CD14-positive monocyte (primary cell): ENCODE results near the gene CMTM4. TPM values are rescaled to one million over a fixed set of nuclear protein-coding genes. Genes with fewer than 3 reads are reported as not detected.

Experiments used
- DNase-seq, 3 donors: peaks; one replicate each; pipeline ENCODE4 v3.0.0-alpha.2; 2011 to 2022
- H2AFZ ChIP-seq: 2 replicates; pipeline ENCODE4 v1.6.0; 2012; ENCODE audit warnings: mild to moderate bottlenecking, low read depth, low read length, inconsistent platforms; ENCODE audit not compliant: insufficient read depth, poor library complexity, severe bottlenecking
- H3K27ac ChIP-seq, 2 donors: 1 replicate in 1 of 2; 2 replicates in 1 of 2; pipeline ENCODE4 v1.5.1; 2012 to 2013; ENCODE audit warnings: low read length in 2 of 2, control low read depth in 1 of 2, inconsistent platforms in 1 of 2, low read depth in 1 of 2, mild to moderate bottlenecking in 1 of 2
- H3K27me3 ChIP-seq, 2 donors: one replicate each; pipeline versions ENCODE4 v1.6.0 to v1.6.1; 2011 to 2013; ENCODE audit warnings: low read length in 2 of 2; ENCODE audit not compliant: control insufficient read depth in 2 of 2, insufficient read depth in 2 of 2
- H3K36me3 ChIP-seq, 2 donors: replicated peaks in 1 of 2; 1 replicate in 1 of 2; 2 replicates in 1 of 2; pipeline versions ENCODE4 v1.5.1 to v1.6.1; 2012 to 2013; ENCODE audit warnings: low read length in 2 of 2, control low read depth in 1 of 2, inconsistent platforms in 1 of 2, mild to moderate bottlenecking in 1 of 2; ENCODE audit not compliant: insufficient read depth in 2 of 2, control insufficient read depth in 1 of 2
- H3K4me1 ChIP-seq, 2 donors: 1 replicate in 1 of 2; 2 replicates in 1 of 2; pipeline versions ENCODE4 v1.5.1 to v1.6.1; 2012 to 2013; ENCODE audit warnings: low read length in 2 of 2, control low read depth in 1 of 2, inconsistent platforms in 1 of 2, mild to moderate bottlenecking in 1 of 2, moderate library complexity in 1 of 2; ENCODE audit not compliant: insufficient read depth in 2 of 2, control insufficient read depth in 1 of 2
- H3K4me2 ChIP-seq: replicated peaks from 2 replicates; pipeline ENCODE3; 2012; ENCODE audit warnings: low read length, moderate library complexity, mild to moderate bottlenecking; ENCODE audit not compliant: poor library complexity, severe bottlenecking; ENCODE audit errors: extremely low read depth
- H3K4me3 ChIP-seq, 3 experiments: fragments of 200-600 bp in 1 of 3; sonication (generic) in 1 of 3; replicated peaks in 1 of 3; 1 replicate in 2 of 3; 2 replicates in 1 of 3; pipeline ENCODE4 v1.5.1; 2011 to 2013; ENCODE audit warnings: low read length in 3 of 3, mild to moderate bottlenecking in 3 of 3, control low read depth in 2 of 3, low read depth in 2 of 3, inconsistent platforms in 1 of 3, moderate library complexity in 1 of 3
- H3K79me2 ChIP-seq: 2 replicates; pipeline ENCODE4 v1.6.0; 2012; ENCODE audit warnings: mild to moderate bottlenecking, control low read depth, inconsistent platforms, low read length, moderate library complexity; ENCODE audit not compliant: insufficient read depth
- H3K9ac ChIP-seq: 2 replicates; pipeline ENCODE4 v1.6.0; 2017; ENCODE audit warnings: low read length, mild to moderate bottlenecking; ENCODE audit not compliant: insufficient read depth, poor library complexity, severe bottlenecking
- H3K9me3 ChIP-seq, 2 donors: replicated peaks in 1 of 2; 1 replicate in 1 of 2; 2 replicates in 1 of 2; pipeline versions ENCODE4 v1.5.1 to v1.6.1; 2012 to 2013; ENCODE audit warnings: low read length in 2 of 2, control low read depth in 1 of 2; ENCODE audit not compliant: control insufficient read depth in 1 of 2, insufficient read depth in 1 of 2
- H4K20me1 ChIP-seq: 2 replicates; pipeline ENCODE4 v1.6.0; 2012; ENCODE audit warnings: mild to moderate bottlenecking, low read length, control low read depth, moderate library complexity; ENCODE audit not compliant: insufficient read depth
- H3K27ac Mint-ChIP-seq, 7 donors: one replicate each; pipeline ENCODE4 v1.8.0; 2020; ENCODE audit warnings: mild to moderate bottlenecking in 7 of 7, mixed read lengths in 7 of 7, moderate library complexity in 6 of 7, inconsistent platforms in 2 of 7
- H3K27me3 Mint-ChIP-seq, 3 donors: one replicate each; pipeline ENCODE4 v1.8.0; 2021 to 2022; ENCODE audit warnings: low read depth in 3 of 3, mild to moderate bottlenecking in 3 of 3, mixed read lengths in 3 of 3, moderate library complexity in 3 of 3, inconsistent platforms in 1 of 3
- H3K36me3 Mint-ChIP-seq, 2 donors: one replicate each; pipeline ENCODE4 v1.8.0; 2020; ENCODE audit warnings: mixed read lengths in 2 of 2, inconsistent platforms in 1 of 2, mild to moderate bottlenecking in 1 of 2
- H3K4me1 Mint-ChIP-seq: one replicate; pipeline ENCODE4 v1.8.0; 2020; ENCODE audit warnings: mild to moderate bottlenecking, mixed read lengths
- H3K4me3 Mint-ChIP-seq, 2 donors: one replicate each; pipeline ENCODE4 v1.8.0; 2020; ENCODE audit warnings: mild to moderate bottlenecking in 2 of 2, mixed read lengths in 2 of 2, moderate library complexity in 1 of 2
- H3K9me3 Mint-ChIP-seq, 7 donors: one replicate each; pipeline ENCODE4 v1.8.0; 2020 to 2022; ENCODE audit warnings: mixed read lengths in 7 of 7, mild to moderate bottlenecking in 6 of 7, moderate library complexity in 6 of 7, inconsistent platforms in 2 of 7
- CTCF ChIP-seq: fragments of 200-600 bp; IDR thresholded peaks from one replicate; pipeline ENCODE4 v1.8.0; 2022; ENCODE audit warnings: antibody characterized with exemption, mild to moderate bottlenecking
- WGBS: methylation state at CpG from one replicate; pipeline ENCODE4 v1.1.5; 2013; ENCODE audit warnings: missing lambda C conversion rate; ENCODE audit not compliant: insufficient coverage; 5-methylcytosine and 5-hydroxymethylcytosine counted together
- intact Hi-C, 2 donors: fragments of 100-400 bp; cut with micrococcal nuclease; formaldehyde crosslinking; loops; one replicate each; pipeline versions ENCODE4 v1.15.0 to v1.15.1; 2023
- polyA plus RNA-seq, 3 donors: library from polyadenylated mRNA; depleted of rRNA in 1 of 3; unstranded in 2 of 3; stranded (reverse) in 1 of 3; fragments of 300-500 nt in 2 of 3; fragments of >200 nt in 1 of 3; fragmentation: Illumina TruSeq in 2 of 3; gene quantifications; 1 replicate in 2 of 3; 2 replicates in 1 of 3; pipeline ENCODE4 v1.2.3, GENCODE V29; 2012 to 2021

Gene CMTM4
- polyA plus RNA-seq, 3 donors, result 0.41 to 21.2 (median 0.45) TPM

- Mint-ChIP-seq H3K27me3 (peaks cover 1 to 3% (median 1%) of the 10 kb centered on the region in 3 donors), H3K9me3 (no peaks in the 10 kb centered on the region), H3K4me3 (no peak overlapping the region), H3K36me3 (peaks cover 68 to 78% of the 10 kb centered on the region in 2 donors), H3K4me1 (peaks cover 33% of the 10 kb centered on the region), H3K27ac (peak overlapping the region in 1 of 7 donors; percentile 18)
- H3K9ac ChIP-seq, result no peak overlapping the region
- TF ChIP-seq CTCF, result no peak
- peaks cover 34 to 38% of the 10 kb centered on the region in 2 donors for H3K4me1 ChIP-seq
- H4K20me1 ChIP-seq, result peaks cover 92% of the 10 kb centered on the region
- H3K9me3 ChIP-seq, result no peaks in the 10 kb centered on the region
- no peak for DNase-seq
- no peaks in the 10 kb centered on the region for H3K27me3 ChIP-seq
- no peak overlapping the region for H3K27ac ChIP-seq
- H3K79me2 ChIP-seq, result peaks cover 50% of the 10 kb centered on the region
- peaks cover 67 to 80% of the 10 kb centered on the region in 2 donors for H3K36me3 ChIP-seq
- no peak overlapping the region for H3K4me2 ChIP-seq
- intact Hi-C loops, result no loop called here
- WGBS, result 95% methylated on average over 12 of the region's 14 CpGs
- no peak overlapping the region for H3K4me3 ChIP-seq
- no peak overlapping the region for H2AFZ ChIP-seq
These were observed 86.3 kb downstream of the CMTM4 start for GRCh38 chr16:66610111-66610820.

- no peak overlapping the region for H3K4me3 ChIP-seq
- Mint-ChIP-seq H3K9me3 (no peaks in the 10 kb centered on the region), H3K27ac (peak overlapping the region in 1 of 7 donors; percentile 57), H3K27me3 (peaks cover 1 to 3% (median 1%) of the 10 kb centered on the region in 3 donors), H3K4me3 (no peak overlapping the region), H3K36me3 (peaks cover 57 to 66% of the 10 kb centered on the region in 2 donors), H3K4me1 (peaks cover 34% of the 10 kb centered on the region)
- H2AFZ ChIP-seq, result no peak overlapping the region
- no peak overlapping the region for H3K4me2 ChIP-seq
- WGBS, result 94% methylated on average over 10 of the region's 12 CpGs
- no peak for DNase-seq
- H3K4me1 ChIP-seq, result peaks cover 36 to 39% of the 10 kb centered on the region in 2 donors
- intact Hi-C loops, result loop anchor here (5.0 to 10.0 kb wide), 2 partner anchors 202 to 256 kb away; no protein-coding TSS in a partner anchor
- no peak for TF ChIP-seq CTCF
- no peaks in the 10 kb centered on the region for H3K27me3 ChIP-seq
- H3K9me3 ChIP-seq, result no peaks in the 10 kb centered on the region
- no peak overlapping the region for H3K27ac ChIP-seq
- H4K20me1 ChIP-seq, result peaks cover 81% of the 10 kb centered on the region
- peaks cover 57 to 68% of the 10 kb centered on the region in 2 donors for H3K36me3 ChIP-seq
- peaks cover 53% of the 10 kb centered on the region for H3K79me2 ChIP-seq
- H3K9ac ChIP-seq, result no peak overlapping the region
These were observed 87.4 kb downstream of the CMTM4 start for GRCh38 chr16:66609139-66609510.
